ENCODE measurements around the gene CENPC. TPM values are rescaled to one million over a fixed set of nuclear protein-coding genes. Genes with fewer than 3 reads are reported as not detected.
"Not testable (repeated sequence)": the region's sequence is repeated elsewhere in the genome, so short reads cannot be mapped to it uniquely, and the experiment has no call there.

CENPC gene
- total and polyA plus RNA-seq, 2 of the 4 experiments (the other 2 are of a cell fraction), result 4.2 to 6.6 TPM

- intact Hi-C loops (cut with micrococcal nuclease), result no loop called here
- in situ Hi-C loops (cut with MboI; ENCODE audit: low sequenced_read_pairs), result no loop called here
Observed at GRCh38 chr4:67533112-67533511, 12.2 kb downstream of the CENPC start.

GRCh38 chr4:67532397-67532796 lies 12.9 kb downstream of the CENPC start:
- H4K91ac ChIP-seq (ENCODE audit: insufficient read depth, low read depth, low read length); H4K5ac ChIP-seq (ENCODE audit: low read depth, low read length); H3K9ac ChIP-seq (ENCODE audit: low read depth, low read length); H2AFZ ChIP-seq (replicated peaks; ENCODE audit: low read length, poor library complexity); in situ Hi-C loops (cut with MboI; ENCODE audit: low sequenced_read_pairs); H3K27me3 ChIP-seq (ENCODE audit: control insufficient read depth, insufficient read depth, low read length); H2AK9ac ChIP-seq (replicated peaks; ENCODE audit: low read depth, low read length, poor library complexity); ATAC-seq (ENCODE audit: low read depth); H3K23ac ChIP-seq (ENCODE audit: low read depth, low read length); BruUV-seq (replicated peaks); H2BK20ac ChIP-seq (ENCODE audit: low read depth, low read length); H2BK5ac ChIP-seq (ENCODE audit: low read depth, low read length, poor library complexity, severe bottlenecking); dilution Hi-C loops (cut with HindIII; ENCODE audit: low sequenced_read_pairs, unreplicated experiment); H4K20me1 ChIP-seq (ENCODE audit: insufficient read depth, low read length); H3K9me3 ChIP-seq (ENCODE audit: control insufficient read depth, insufficient read depth, low read length); intact Hi-C loops (cut with micrococcal nuclease); H3K4me1 ChIP-seq (ENCODE audit: control insufficient read depth, insufficient read depth, low read length); H2BK15ac ChIP-seq (ENCODE audit: low read depth, low read length); H3K56ac ChIP-seq (ENCODE audit: extremely low read depth, insufficient read depth, low read length); H2BK120ac ChIP-seq (ENCODE audit: low read depth, low read length); POLR2A ChIA-PET (ENCODE audit: unreplicated experiment); H3K4me2 ChIP-seq (ENCODE audit: low read depth, low read length); H2AK5ac ChIP-seq (ENCODE audit: low read depth, low read length); H3K4me3 ChIP-seq (ENCODE audit: insufficient read depth, low read depth, low read length); H3K4ac ChIP-seq (ENCODE audit: low read depth, low read length); DNase-seq; H3K9me1 ChIP-seq (ENCODE audit: insufficient read depth, low read length); H3K14ac ChIP-seq (replicated peaks; ENCODE audit: low read depth, low read length); H3K27ac ChIP-seq (ENCODE audit: insufficient read depth, low read length); H4K8ac ChIP-seq (ENCODE audit: low read depth in 2 of 2, low read length in 2 of 2); H3K18ac ChIP-seq (ENCODE audit: low read depth, low read length); CTCF ChIA-PET: not testable (repeated sequence)
- H3K79me1 ChIP-seq (ENCODE audit: low read depth in 1 of 2, low read length in 2 of 2), result peaks cover 2 to 16% of the 10 kb centered on the region in 2 experiments; a peak in 2 of 4 replicates
- H3K36me3 ChIP-seq (ENCODE audit: control insufficient read depth, insufficient read depth, low read length), result peaks cover 24% of the 10 kb centered on the region
- no CpG with 5 or more reads among the region's 4 CpGs for WGBS, 2 experiments (ENCODE audit: extremely low coverage in 2 of 2, insufficient read length in 1 of 2)

More at GRCh38 chr4:67533112-67533511, 12.2 kb downstream of the CENPC start:
- H2AFZ ChIP-seq (replicated peaks; ENCODE audit: low read length, poor library complexity), result no peak overlapping the region
- peaks cover 26% of the 10 kb centered on the region for H3K36me3 ChIP-seq (ENCODE audit: control insufficient read depth, insufficient read depth, low read length)
- peaks cover 0 to 13% of the 10 kb centered on the region in 2 experiments; a peak in 2 of 4 replicates for H3K79me1 ChIP-seq (ENCODE audit: low read depth in 1 of 2, low read length in 2 of 2)
- no peak overlapping the region for H4K91ac ChIP-seq (ENCODE audit: insufficient read depth, low read depth, low read length)
- H3K27ac ChIP-seq (ENCODE audit: insufficient read depth, low read length), result no peak overlapping the region
- H2BK120ac ChIP-seq (ENCODE audit: low read depth, low read length), result no peak overlapping the region
- H2AK5ac ChIP-seq (ENCODE audit: low read depth, low read length), result no peak overlapping the region
- H3K9ac ChIP-seq (ENCODE audit: low read depth, low read length), result no peak overlapping the region
- dilution Hi-C loops (cut with HindIII; ENCODE audit: low sequenced_read_pairs, unreplicated experiment), result no loop called here
- ChIA-PET CTCF (no interaction called here), POLR2A (ENCODE audit: unreplicated experiment) (no interaction called here)
- H3K27me3 ChIP-seq (ENCODE audit: control insufficient read depth, insufficient read depth, low read length), result no peaks in the 10 kb centered on the region
- no peaks in the 10 kb centered on the region; the same call in 1 of the 2 replicates for H4K20me1 ChIP-seq (ENCODE audit: insufficient read depth, low read length)
- H3K4ac ChIP-seq (ENCODE audit: low read depth, low read length), result no peak overlapping the region
- no peak overlapping the region for H3K23ac ChIP-seq (ENCODE audit: low read depth, low read length)
- H2BK5ac ChIP-seq (ENCODE audit: low read depth, low read length, poor library complexity, severe bottlenecking), result no peak overlapping the region
- no peak overlapping the region for H2BK20ac ChIP-seq (ENCODE audit: low read depth, low read length)
- H2BK15ac ChIP-seq (ENCODE audit: low read depth, low read length), result no peak overlapping the region
- TF ChIP-seq ELK1 (IDR thresholded peaks at IDR 0.05; ENCODE audit: borderline replicate concordance, low read depth, low read length), result no peak
- no peak overlapping the region for H4K5ac ChIP-seq (ENCODE audit: low read depth, low read length)
- H3K4me3 ChIP-seq (ENCODE audit: insufficient read depth, low read depth, low read length), result no peak overlapping the region
- no peaks in the 10 kb centered on the region for H3K4me1 ChIP-seq (ENCODE audit: control insufficient read depth, insufficient read depth, low read length)
- H3K18ac ChIP-seq (ENCODE audit: low read depth, low read length), result no peak overlapping the region
- ATAC-seq (ENCODE audit: low read depth), result no peak
- H2AK9ac ChIP-seq (replicated peaks; ENCODE audit: low read depth, low read length, poor library complexity), result no peak overlapping the region
- H3K14ac ChIP-seq (replicated peaks; ENCODE audit: low read depth, low read length), result no peak overlapping the region
- no peak for DNase-seq
- no TSS peak for BruUV-seq (replicated peaks)
- no peak overlapping the region for H3K56ac ChIP-seq (ENCODE audit: extremely low read depth, insufficient read depth, low read length)
- no peak overlapping the region for H4K8ac ChIP-seq (ENCODE audit: low read depth in 2 of 2, low read length in 2 of 2)
- 0 out of 2 replicates have a peak, but pooled peaks cover 2% of the 10 kb centered on the region for H3K9me3 ChIP-seq (ENCODE audit: control insufficient read depth, insufficient read depth, low read length)
- no CpG with 5 or more reads among the region's 3 CpGs for WGBS, 2 experiments (ENCODE audit: extremely low coverage in 2 of 2, insufficient read length in 1 of 2)
- H3K9me1 ChIP-seq (ENCODE audit: insufficient read depth, low read length), result no peaks in the 10 kb centered on the region
- no peak overlapping the region for H3K4me2 ChIP-seq (ENCODE audit: low read depth, low read length)
